ENCODE results near the gene LAMA5.

The LAMA5 gene

GRCh38 chr20:62370115-62370806 is 3.1 kb upstream of the LAMA5 start:
- peak; percentile 53 for DNase-seq

GRCh38 chr20:62369815-62370114 is 2.7 kb upstream of the LAMA5 start:
- DNase-seq: no peak

- peak; percentile 86 for DNase-seq
These were observed 2.1 kb upstream of the LAMA5 start for GRCh38 chr20:62368976-62369814.

GRCh38 chr20:62368392-62368975 is 1.4 kb upstream of the LAMA5 start:
- DNase-seq: peak; percentile 80

- peak; percentile 78 for DNase-seq
These were observed 700 bp upstream of the LAMA5 start for GRCh38 chr20:62367633-62368391.

GRCh38 chr20:62366370-62367135 is 559 bp downstream of the LAMA5 start:
- peak; percentile 56 for DNase-seq

- peak; percentile 45 for DNase-seq
These were observed 1.2 kb downstream of the LAMA5 start for GRCh38 chr20:62365814-62366369.

- DNase-seq: peak; percentile 13
These were observed 2.0 kb downstream of the LAMA5 start for GRCh38 chr20:62364911-62365736.

- peak; percentile 17 for DNase-seq
These were observed 2.9 kb downstream of the LAMA5 start for GRCh38 chr20:62363920-62364851.

- DNase-seq: peak; percentile 32
These were observed 3.9 kb downstream of the LAMA5 start for GRCh38 chr20:62362991-62363919.

- DNase-seq: peak; percentile 16
These were observed 4.5 kb downstream of the LAMA5 start for GRCh38 chr20:62362590-62362940.

- DNase-seq: no peak
These were observed 5.1 kb downstream of the LAMA5 start for GRCh38 chr20:62361799-62362589.

- DNase-seq: peak; percentile 47
These were observed 6.0 kb downstream of the LAMA5 start for GRCh38 chr20:62360854-62361798.

GRCh38 chr20:62359491-62360121 is 7.5 kb downstream of the LAMA5 start:
- no peak for DNase-seq

GRCh38 chr20:62359043-62359490 is 8.0 kb downstream of the LAMA5 start:
- peak; percentile 19 for DNase-seq

All from eye (tissue), 1 donor.